ENCODE results near the gene PLAC9.

The PLAC9 gene

DNA sequence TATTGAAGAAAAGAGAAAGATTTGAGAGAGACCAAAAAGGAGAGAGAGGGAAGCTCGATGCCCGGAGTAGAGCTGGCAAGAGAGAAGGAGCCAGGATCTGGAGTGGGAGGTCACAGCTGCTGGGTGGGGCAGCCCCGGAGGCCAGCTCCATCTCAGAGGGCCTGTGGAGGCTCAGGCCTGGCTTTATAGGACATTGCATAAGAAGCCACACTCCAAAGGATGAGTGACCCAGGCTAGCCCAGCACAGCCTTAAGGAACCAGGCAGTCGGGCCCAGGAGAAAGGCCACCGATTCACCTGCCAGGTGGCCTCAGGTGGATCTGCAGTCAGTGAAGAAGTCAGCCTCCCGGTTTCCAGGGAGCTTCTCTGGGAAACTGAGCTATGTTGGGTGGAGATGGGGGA, 676 bp downstream of the PLAC9 start:
- no peak for TF ChIP-seq CEBPB (IDR thresholded peaks at IDR 0.05)
- TF ChIP-seq USF1 (IDR thresholded peaks at IDR 0.05), result no peak
- TF ChIP-seq TAF1 (IDR thresholded peaks at IDR 0.05; ENCODE audit: low read depth), result no peak
- TF ChIP-seq TCF12 (IDR thresholded peaks at IDR 0.05; ENCODE audit: low read depth), result no peak
- no peak for TF ChIP-seq NFIC (IDR thresholded peaks at IDR 0.05)
- no peak for TF ChIP-seq FOXM1 (IDR thresholded peaks at IDR 0.05; ENCODE audit: borderline replicate concordance, low read depth)
- TF ChIP-seq TEAD4 (IDR thresholded peaks at IDR 0.05), result no peak
- TF ChIP-seq YY1 (IDR thresholded peaks at IDR 0.05; ENCODE audit: low read depth), result no peak
- TF ChIP-seq, protein P1, sequence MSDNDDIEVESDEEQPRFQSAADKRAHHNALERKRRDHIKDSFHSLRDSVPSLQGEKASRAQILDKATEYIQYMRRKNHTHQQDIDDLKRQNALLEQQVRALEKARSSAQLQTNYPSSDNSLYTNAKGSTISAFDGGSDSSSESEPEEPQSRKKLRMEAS (IDR thresholded peaks at IDR 0.05), result no peak
- TF ChIP-seq RAD21 (IDR thresholded peaks at IDR 0.05; ENCODE audit: low read depth), result no peak
- no peak for TF ChIP-seq CREB1 (IDR thresholded peaks at IDR 0.05; ENCODE audit: low read depth)
- no peak for TF ChIP-seq ZBTB7A (IDR thresholded peaks at IDR 0.05; ENCODE audit: low read depth)
- no peak for TF ChIP-seq REST (IDR thresholded peaks at IDR 0.05; ENCODE audit: low read depth)
- no peak for TF ChIP-seq EP300 (IDR thresholded peaks at IDR 0.05; ENCODE audit: borderline replicate concordance)
- TF ChIP-seq EGR1 (IDR thresholded peaks at IDR 0.05), result no peak

DNA sequence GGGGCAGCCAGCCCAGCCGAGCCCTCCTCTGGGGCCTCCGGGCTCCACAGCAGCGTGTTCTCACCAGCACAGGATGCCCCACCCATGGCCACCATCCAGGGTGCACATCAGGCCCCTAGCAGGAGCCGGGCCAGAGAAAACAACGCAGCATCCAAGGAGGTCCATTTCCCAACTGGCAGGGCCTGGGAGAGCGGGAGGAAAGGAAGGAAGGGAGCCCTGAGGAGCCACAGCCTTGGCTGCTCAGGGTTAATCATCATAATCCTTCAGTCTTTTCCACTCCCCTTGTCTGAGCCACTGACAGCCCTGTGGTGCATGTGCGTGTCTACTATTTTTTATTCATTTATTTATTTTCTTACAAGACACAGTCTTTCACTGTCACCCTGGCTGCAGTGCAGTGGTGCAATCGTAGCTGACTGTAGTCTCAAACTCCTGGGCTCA, 3.6 kb downstream of the PLAC9 start:
- no peak for TF ChIP-seq REST (IDR thresholded peaks at IDR 0.05; ENCODE audit: low read depth)
- TF ChIP-seq TAF1 (IDR thresholded peaks at IDR 0.05; ENCODE audit: low read depth), result no peak
- no peak for TF ChIP-seq USF1 (IDR thresholded peaks at IDR 0.05)
- TF ChIP-seq EGR1 (IDR thresholded peaks at IDR 0.05), result no peak
- TF ChIP-seq CREB1 (IDR thresholded peaks at IDR 0.05; ENCODE audit: low read depth), result no peak
- TF ChIP-seq, protein P1 (IDR thresholded peaks at IDR 0.05), result no peak
- no peak for TF ChIP-seq EP300 (IDR thresholded peaks at IDR 0.05; ENCODE audit: borderline replicate concordance)
- TF ChIP-seq NFIC (IDR thresholded peaks at IDR 0.05), result no peak
- no peak for TF ChIP-seq CEBPB (IDR thresholded peaks at IDR 0.05)
- TF ChIP-seq TEAD4 (IDR thresholded peaks at IDR 0.05), result no peak
- no peak for TF ChIP-seq YY1 (IDR thresholded peaks at IDR 0.05; ENCODE audit: low read depth)
- TF ChIP-seq ZBTB7A (IDR thresholded peaks at IDR 0.05; ENCODE audit: low read depth), result no peak
- no peak for TF ChIP-seq FOXM1 (IDR thresholded peaks at IDR 0.05; ENCODE audit: borderline replicate concordance, low read depth)

GRCh38 chr10:80137031-80137862, 4.7 kb downstream of the PLAC9 start:
- TF ChIP-seq TEAD4 (IDR thresholded peaks at IDR 0.05), result no peak
- TF ChIP-seq, protein P1 (IDR thresholded peaks at IDR 0.05), result no peak
- TF ChIP-seq NFIC (IDR thresholded peaks at IDR 0.05), result no peak
- TF ChIP-seq TAF1 (IDR thresholded peaks at IDR 0.05; ENCODE audit: low read depth), result no peak
- no peak for TF ChIP-seq USF1 (IDR thresholded peaks at IDR 0.05)
- no peak for TF ChIP-seq FOXM1 (IDR thresholded peaks at IDR 0.05; ENCODE audit: borderline replicate concordance, low read depth)
- TF ChIP-seq RAD21 (IDR thresholded peaks at IDR 0.05; ENCODE audit: low read depth), result no peak

DNA sequence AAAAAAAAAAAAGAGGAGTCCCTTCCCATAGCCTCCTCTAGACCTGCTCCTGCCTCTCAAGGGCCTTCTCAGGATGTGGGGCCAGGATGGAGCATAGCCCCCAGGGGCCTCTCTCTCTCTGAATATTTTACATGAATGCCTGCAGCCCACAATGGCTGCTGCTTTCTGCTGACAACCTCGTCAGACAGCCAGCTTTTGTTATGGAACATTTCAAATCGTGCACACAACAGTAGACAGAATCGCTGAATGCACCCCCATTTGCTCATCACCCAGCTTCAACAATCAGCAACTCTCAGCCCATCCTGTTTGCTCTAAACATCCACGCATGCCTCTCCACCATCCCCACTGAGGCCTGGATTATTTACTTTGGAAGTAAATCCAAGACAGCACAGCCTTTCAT, 5.4 kb downstream of the PLAC9 start:
- TF ChIP-seq, protein P1 (IDR thresholded peaks at IDR 0.05), result no peak
- TF ChIP-seq TEAD4 (IDR thresholded peaks at IDR 0.05) (no peak), ZBTB7A (IDR thresholded peaks at IDR 0.05; ENCODE audit: low read depth) (no peak), EGR1 (IDR thresholded peaks at IDR 0.05) (no peak), USF1 (IDR thresholded peaks at IDR 0.05) (no peak), CEBPB (IDR thresholded peaks at IDR 0.05) (no peak), TCF12 (IDR thresholded peaks at IDR 0.05; ENCODE audit: low read depth) (no peak), RAD21 (IDR thresholded peaks at IDR 0.05; ENCODE audit: low read depth) (no peak), CREB1 (IDR thresholded peaks at IDR 0.05; ENCODE audit: low read depth) (no peak), EP300 (IDR thresholded peaks at IDR 0.05; ENCODE audit: borderline replicate concordance) (no peak), NFIC (IDR thresholded peaks at IDR 0.05) (no peak), FOXM1 (IDR thresholded peaks at IDR 0.05; ENCODE audit: borderline replicate concordance, low read depth) (no peak), TAF1 (IDR thresholded peaks at IDR 0.05; ENCODE audit: low read depth) (no peak), REST (IDR thresholded peaks at IDR 0.05; ENCODE audit: low read depth) (no peak), YY1 (IDR thresholded peaks at IDR 0.05; ENCODE audit: low read depth) (no peak)
